ENCODE measurements around the gene THTPA. TPM values are rescaled to one million over a fixed set of nuclear protein-coding genes. Genes with fewer than 3 reads are reported as not detected.

The THTPA gene
- total and polyA plus RNA-seq, 9 of the 15 experiments (the other 6 are each of a cell fraction or from before 2014, with no cell fraction given): 2.4 to 8.7 (median 5.2) TPM

GRCh38 chr14:23551266-23552028 lies 4.6 kb upstream of the THTPA start, which contains the start of gene ZFHX2 (continued):
- no peak for TF ChIP-seq DIDO1 (tag; IDR thresholded peaks at IDR 0.05; ENCODE audit: low read depth)
- TF ChIP-seq CBFA2T2 (conservative IDR thresholded peaks at IDR 0.05): no peak
- no peak for TF ChIP-seq ZNF12 (CRISPR knock-in tag; IDR thresholded peaks at IDR 0.05)
- peak; percentile 78 for TF ChIP-seq TFAP4 (CRISPR knock-in tag; IDR thresholded peaks at IDR 0.05; ENCODE audit: borderline replicate concordance)
- peak; percentile 72 for TF ChIP-seq ZFX (CRISPR knock-in tag; IDR thresholded peaks at IDR 0.05)
- TF ChIP-seq ZKSCAN1 (IDR thresholded peaks at IDR 0.05; ENCODE audit: low read depth, low read length): no peak
- TF ChIP-seq RUNX1 (IDR thresholded peaks at IDR 0.05; ENCODE audit: low read depth): no peak
- no peak for TF ChIP-seq RBM22 (IDR thresholded peaks at IDR 0.05; ENCODE audit: low read depth, low read length, poor library complexity, severe bottlenecking)
- no peak for TF ChIP-seq E2F4 (CRISPR knock-in tag; IDR thresholded peaks at IDR 0.05; ENCODE audit: low read depth)
- peak; percentile 63 for TF ChIP-seq PRDM10 (IDR thresholded peaks at IDR 0.05; ENCODE audit: partially characterized antibody)
- TF ChIP-seq KAT2B (IDR thresholded peaks at IDR 0.05; ENCODE audit: low read depth, low read length): no peak
- no peak for TF ChIP-seq YY1 (IDR thresholded peaks at IDR 0.05; ENCODE audit: borderline replicate concordance in 1 of 3, control insufficient read depth in 1 of 3, extremely low read depth in 1 of 3, insufficient read depth in 3 of 3, insufficient read length in 1 of 3, insufficient replicate concordance in 2 of 3, low read depth in 1 of 3, low read length in 2 of 3)
- no peak for TF ChIP-seq ZMIZ1 (IDR thresholded peaks at IDR 0.05; ENCODE audit: low read depth in 2 of 2, low read length in 2 of 2)
- TF ChIP-seq RBBP5 (IDR thresholded peaks at IDR 0.05; ENCODE audit: borderline replicate concordance, insufficient read depth, low read length, poor library complexity, severe bottlenecking): no peak
- no peak for TF ChIP-seq SMARCE1 (IDR thresholded peaks at IDR 0.05)
